Fibroblast of villous mesenchyme (primary cell): ENCODE measurements around the gene MTHFD1L. TPM values are rescaled to one million over a fixed set of nuclear protein-coding genes. Genes with fewer than 3 reads are reported as not detected.
A peak's percentile ranks its signal among the peaks of the same experiment; 100 is the strongest.
"Not testable (repeated sequence)": the region's sequence is repeated elsewhere in the genome, so short reads cannot be mapped to it uniquely, and the experiment has no call there.

Experiments
- DNase-seq: peaks from one replicate; pipeline ENCODE4 v3.0.0-alpha.2; 2010; ENCODE audit warnings: low read depth
- H3K4me3 ChIP-seq: 2 replicates; pipeline ENCODE4 v1.5.1; 2011; ENCODE audit warnings: low read depth, mild to moderate bottlenecking, low read length
- CTCF ChIP-seq: IDR thresholded peaks from 2 replicates; pipeline ENCODE4 v1.5.1; 2012; ENCODE audit warnings: low read depth, mild to moderate bottlenecking, low read length; ENCODE audit not compliant: insufficient read depth
- total RNA-seq: library from RNA; depleted of rRNA; stranded (reverse); fragments of >200 nt; gene quantifications from 2 replicates; pipeline ENCODE4 v1.2.3, GENCODE V29; 2012

Gene MTHFD1L
- total RNA-seq, 1 donor, result 43.2 TPM

GRCh38 chr6:150835620-150836019 lies 29.9 kb upstream of the MTHFD1L start:
- no peak overlapping the region for H3K4me3 ChIP-seq
- TF ChIP-seq CTCF, result no peak
- DNase-seq, result no peak

GRCh38 chr6:150840185-150840584 lies 25.3 kb upstream of the MTHFD1L start:
- no peak for DNase-seq
- no peak for TF ChIP-seq CTCF
- no peak overlapping the region for H3K4me3 ChIP-seq

GRCh38 chr6:150841189-150841588 lies 24.3 kb upstream of the MTHFD1L start:
- no peak for DNase-seq

GRCh38 chr6:150841697-150842096 lies 23.8 kb upstream of the MTHFD1L start:
- TF ChIP-seq CTCF, result no peak
- no peak for DNase-seq
- no peak overlapping the region for H3K4me3 ChIP-seq

More at GRCh38 chr6:150841189-150841588, 24.3 kb upstream of the MTHFD1L start:
- H3K4me3 ChIP-seq, result no peak overlapping the region
- no peak for TF ChIP-seq CTCF

GRCh38 chr6:150844371-150844770 lies 21.1 kb upstream of the MTHFD1L start:
- no peak overlapping the region for H3K4me3 ChIP-seq
- TF ChIP-seq CTCF, result no peak

GRCh38 chr6:150846641-150847040 lies 18.9 kb upstream of the MTHFD1L start:
- DNase-seq, result peak; percentile 44
- TF ChIP-seq CTCF, result no peak
- H3K4me3 ChIP-seq, result no peak overlapping the region

More at GRCh38 chr6:150844371-150844770, 21.1 kb upstream of the MTHFD1L start:
- DNase-seq, result no peak

GRCh38 chr6:150848400-150848799 lies 17.1 kb upstream of the MTHFD1L start:
- H3K4me3 ChIP-seq, result no peak overlapping the region
- no peak for TF ChIP-seq CTCF
- no peak for DNase-seq

GRCh38 chr6:150854392-150854791 lies 11.1 kb upstream of the MTHFD1L start:
- peak overlapping the region; percentile 9 for H3K4me3 ChIP-seq
- DNase-seq, result not testable (repeated sequence)

- H3K4me3 ChIP-seq, result peak overlapping the region; percentile 15
- DNase-seq, result not testable (repeated sequence)
These were observed 10.3 kb upstream of the MTHFD1L start for GRCh38 chr6:150855171-150855570.
